ENCODE measurements around the gene ZNF273. TPM values are rescaled to one million over a fixed set of nuclear protein-coding genes. Genes with fewer than 3 reads are reported as not detected.
"Not testable (repeated sequence)": the region's sequence is repeated elsewhere in the genome, so short reads cannot be mapped to it uniquely, and the experiment has no call there.

The ZNF273 gene
- polyA plus RNA-seq, 6 donors from 2014 or later, result 10.0 to 18.0 (median 12.6) TPM

DNA sequence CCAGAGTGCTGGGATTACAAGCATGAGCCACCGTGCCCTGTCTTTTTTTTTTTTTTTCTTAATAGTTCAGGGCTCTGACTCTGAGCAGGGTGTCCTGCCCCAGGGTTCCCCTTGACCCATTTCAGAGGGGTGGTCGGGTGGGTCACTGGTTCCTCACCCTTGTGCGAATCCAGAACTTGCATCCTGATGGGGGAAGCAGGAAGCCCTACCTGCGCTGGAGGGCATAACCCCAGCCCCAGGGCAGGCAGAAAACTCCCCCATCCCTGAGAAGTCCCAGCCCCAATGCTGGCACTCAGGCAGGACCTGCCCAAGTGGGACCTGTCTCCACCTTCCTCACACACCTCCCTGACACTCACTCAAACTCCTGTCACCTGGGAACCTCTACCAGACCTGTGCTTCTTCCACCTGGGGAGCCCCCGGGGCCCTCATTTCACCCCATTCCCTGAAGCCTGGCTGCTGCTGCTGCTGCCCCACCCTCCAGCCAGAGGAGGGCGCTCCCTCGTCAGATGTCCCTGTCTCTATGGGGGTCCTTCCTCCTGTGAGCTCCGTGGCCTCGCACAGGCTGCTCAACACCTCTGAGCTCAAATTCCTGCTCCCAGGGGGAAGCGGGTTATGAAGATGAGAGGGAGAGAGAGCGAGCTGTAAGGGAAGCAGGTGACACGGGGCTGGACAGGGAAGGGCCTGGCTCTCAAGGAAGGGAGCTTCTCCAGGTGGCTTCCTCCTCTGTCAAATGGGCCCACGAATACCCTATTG is 15.1 kb upstream of the ZNF273 start:
- DNase-seq, result peak; percentile 25
- Mint-ChIP-seq H3K4me3 (peak overlapping the region; percentile 77 to 94 (median 92)), H3K27ac (peak overlapping the region in 2 of 6 donors; percentile 44 to 81), H3K4me1 (peaks cover 11 to 14% (median 12%) of the 10 kb centered on the region in 3 donors), H3K36me3 (peaks cover 8 to 17% of the 10 kb centered on the region in 2 donors), H3K27me3 (peaks cover 56 to 79% (median 76%) of the 10 kb centered on the region in 3 donors), H3K9me3 (peaks cover 0 to 6% (median 3%) of the 10 kb centered on the region in 7 donors)
- ATAC-seq (ENCODE audit: low read depth in 2 of 2), result peak; percentile 81

DNA sequence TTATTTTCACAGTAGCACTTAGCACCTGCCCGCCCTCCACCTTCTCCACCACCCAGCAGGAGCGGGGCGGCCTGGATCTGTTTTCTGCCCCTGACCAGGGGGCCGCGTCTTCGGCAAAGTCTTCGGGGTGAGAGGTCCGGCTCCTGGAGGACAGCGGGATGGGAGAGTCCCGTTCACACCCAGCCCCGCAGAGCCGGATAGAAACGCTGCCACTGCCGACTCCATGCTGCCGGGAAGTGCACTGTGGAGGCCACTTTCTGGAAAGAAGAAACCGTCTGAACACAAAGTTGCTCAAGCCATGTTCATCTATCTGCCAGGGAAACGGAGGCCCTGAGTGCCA is 14.5 kb upstream of the ZNF273 start:
- Mint-ChIP-seq H3K36me3 (peaks cover 8 to 17% of the 10 kb centered on the region in 2 donors), H3K9me3 (peaks cover 0 to 6% (median 0%) of the 10 kb centered on the region in 7 donors), H3K4me3 (peak overlapping the region; percentile 77 to 94 (median 92)), H3K4me1 (peaks cover 11 to 13% (median 12%) of the 10 kb centered on the region in 3 donors), H3K27me3 (peaks cover 51 to 73% (median 70%) of the 10 kb centered on the region in 3 donors), H3K27ac (peak overlapping the region in 1 of 6 donors; percentile 69)
- ATAC-seq (ENCODE audit: low read depth in 2 of 2), result peak; percentile 13 to 20
- no peak for DNase-seq

DNA sequence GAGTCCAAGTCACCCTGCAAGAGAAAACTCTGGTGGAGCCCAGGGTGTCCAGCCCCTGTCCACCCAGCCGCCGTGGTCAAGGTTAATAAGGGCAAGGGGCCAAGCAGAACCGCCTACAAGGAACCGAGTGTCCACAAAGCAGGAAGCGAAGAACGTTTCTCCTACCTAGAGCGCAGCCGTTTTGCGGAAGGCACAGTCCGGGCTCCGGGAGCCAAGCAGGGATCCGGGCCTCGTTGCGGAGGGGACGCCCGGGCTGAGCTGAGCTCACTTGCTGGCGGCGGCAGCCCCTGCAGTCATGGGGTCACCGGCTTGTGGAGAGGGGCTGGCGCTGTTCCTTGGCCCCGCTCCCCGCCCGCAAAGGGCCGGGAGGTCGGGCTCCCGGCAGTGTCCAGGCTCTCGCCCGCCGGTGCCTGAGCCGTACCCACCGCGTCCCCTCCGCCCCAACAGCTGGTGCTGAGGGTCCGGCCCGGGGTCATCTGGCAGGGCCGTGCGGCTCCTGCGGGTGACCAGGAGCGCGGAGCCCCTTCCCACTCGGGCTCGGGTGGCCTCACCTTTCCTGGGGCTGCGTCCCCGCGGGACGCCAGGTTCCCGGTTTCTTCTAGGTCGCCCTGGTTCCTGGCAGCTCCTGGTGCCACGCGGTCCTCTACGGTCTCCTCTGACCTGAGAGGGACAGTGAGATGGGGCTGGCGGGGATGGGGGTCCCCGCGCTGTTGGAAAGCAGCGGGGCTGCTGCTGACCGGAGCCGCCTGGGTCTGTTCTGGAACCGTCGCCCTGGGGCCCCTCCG is 14.0 kb upstream of the ZNF273 start:
- ATAC-seq (ENCODE audit: low read depth in 2 of 2) (peak; percentile 45 to 55), DNase-seq (no peak)
- Mint-ChIP-seq H3K27ac (no peak overlapping the region), H3K4me3 (peak overlapping the region; percentile 77 to 94 (median 92)), H3K27me3 (peaks cover 45 to 67% (median 65%) of the 10 kb centered on the region in 3 donors), H3K9me3 (peaks cover 0 to 1% (median 0%) of the 10 kb centered on the region in 7 donors), H3K4me1 (peaks cover 11 to 13% (median 12%) of the 10 kb centered on the region in 3 donors), H3K36me3 (peaks cover 5 to 12% of the 10 kb centered on the region in 2 donors)

DNA sequence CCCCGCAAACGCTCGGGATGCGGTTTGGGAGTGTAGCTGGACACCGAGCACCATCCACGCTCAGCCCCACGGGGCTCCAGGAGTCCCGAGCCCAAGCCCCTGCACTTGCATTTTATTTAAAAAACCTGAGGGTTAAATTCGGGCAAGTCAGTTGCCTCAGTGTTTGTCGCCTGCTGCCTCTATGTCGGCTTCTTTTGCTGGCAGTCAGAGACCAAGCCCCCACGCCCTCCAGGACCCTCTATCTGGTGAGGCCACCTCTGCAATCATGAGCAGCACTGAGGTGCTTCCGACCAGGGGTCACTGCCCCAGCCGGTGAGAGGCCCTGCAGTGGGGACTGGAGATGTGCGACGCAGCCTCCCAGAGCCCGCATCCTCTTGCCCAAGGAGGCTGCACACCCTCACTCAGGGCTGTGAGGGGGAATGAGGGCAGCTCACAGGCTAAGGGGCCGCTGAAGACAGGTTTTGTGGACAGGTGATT is 13.3 kb upstream of the ZNF273 start:
- no peak overlapping the region for H3K27ac Mint-ChIP-seq
- peaks cover 0 to 5% of the 10 kb centered on the region in 2 donors for H3K36me3 Mint-ChIP-seq
- DNase-seq (no peak), ATAC-seq (ENCODE audit: low read depth in 2 of 2) (no peak)
- peak overlapping the region; percentile 38 to 67 (median 59) for H3K4me3 Mint-ChIP-seq
- H3K9me3 Mint-ChIP-seq, result no peaks in the 10 kb centered on the region
- H3K27me3 Mint-ChIP-seq, result peaks cover 40 to 61% (median 58%) of the 10 kb centered on the region in 3 donors
- H3K4me1 Mint-ChIP-seq, result peaks cover 11 to 13% (median 12%) of the 10 kb centered on the region in 3 donors

DNA sequence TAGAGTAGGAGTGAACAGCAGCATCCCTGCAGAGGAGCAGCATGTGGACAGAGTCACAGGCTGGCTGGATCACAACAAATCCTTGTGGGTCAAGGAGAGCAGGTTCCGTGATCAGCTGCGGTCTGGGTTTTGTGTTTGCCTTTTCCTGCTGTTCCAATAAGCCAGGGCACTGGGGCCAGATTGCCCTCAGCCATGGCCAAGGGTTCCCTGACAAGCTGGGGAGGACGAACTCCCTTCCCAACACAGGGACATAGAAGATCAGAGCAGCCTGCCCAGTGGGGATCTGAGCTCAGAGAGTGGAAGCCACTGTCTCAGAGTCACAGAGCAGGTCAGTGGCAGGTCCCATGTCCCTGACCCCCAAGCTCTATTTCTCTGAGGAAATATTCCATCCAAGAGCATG is 12.8 kb upstream of the ZNF273 start:
- H3K9me3 Mint-ChIP-seq; H3K36me3 Mint-ChIP-seq; H3K27ac Mint-ChIP-seq; ATAC-seq (ENCODE audit: low read depth in 2 of 2); DNase-seq: not testable (repeated sequence)
- Mint-ChIP-seq H3K4me1 (peaks cover 11 to 13% (median 12%) of the 10 kb centered on the region in 3 donors), H3K27me3 (peaks cover 36 to 56% (median 53%) of the 10 kb centered on the region in 3 donors), H3K4me3 (peak overlapping the region in 6 of 8 donors; percentile 19 to 67 (median 48))

DNA sequence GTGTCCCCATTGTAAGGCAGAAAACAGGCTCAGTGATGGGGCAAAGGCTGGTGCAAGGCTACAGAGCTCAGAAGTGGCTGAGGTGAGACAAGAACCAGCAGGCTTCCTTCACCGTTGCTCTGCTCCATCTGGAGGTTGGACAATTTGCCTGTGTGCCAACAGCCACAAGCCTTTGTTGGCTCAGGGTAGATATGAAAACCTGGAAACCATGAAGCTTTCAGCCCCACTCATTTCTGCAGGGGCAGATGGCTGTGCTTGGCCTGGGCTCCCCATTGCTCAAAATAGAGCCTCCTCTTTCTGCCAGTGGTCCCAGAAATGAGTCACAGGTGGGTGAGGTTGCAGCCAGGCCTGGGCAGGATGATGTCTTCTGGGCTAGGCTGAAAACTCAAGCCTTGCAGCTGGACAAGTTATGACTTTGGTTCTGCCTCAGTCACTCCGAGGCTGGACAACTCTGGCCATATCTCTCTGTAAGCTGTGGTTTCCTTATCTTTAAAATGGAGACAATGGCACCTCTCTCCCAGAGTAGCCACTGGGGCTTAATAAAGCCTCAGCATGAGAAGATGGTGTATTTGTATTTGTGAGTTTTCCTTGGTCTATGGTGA is 12.2 kb upstream of the ZNF273 start:
- ATAC-seq (ENCODE audit: low read depth in 2 of 2) (no peak), DNase-seq (no peak)
- peaks cover 31 to 50% (median 47%) of the 10 kb centered on the region in 3 donors for H3K27me3 Mint-ChIP-seq
- peaks cover 11 to 13% (median 12%) of the 10 kb centered on the region in 3 donors for H3K4me1 Mint-ChIP-seq
- H3K36me3 Mint-ChIP-seq, result no peaks in the 10 kb centered on the region
- H3K4me3 Mint-ChIP-seq, result peak overlapping the region in 1 of 8 donors; percentile 18
- H3K27ac Mint-ChIP-seq, result no peak overlapping the region
- no peaks in the 10 kb centered on the region for H3K9me3 Mint-ChIP-seq

DNA sequence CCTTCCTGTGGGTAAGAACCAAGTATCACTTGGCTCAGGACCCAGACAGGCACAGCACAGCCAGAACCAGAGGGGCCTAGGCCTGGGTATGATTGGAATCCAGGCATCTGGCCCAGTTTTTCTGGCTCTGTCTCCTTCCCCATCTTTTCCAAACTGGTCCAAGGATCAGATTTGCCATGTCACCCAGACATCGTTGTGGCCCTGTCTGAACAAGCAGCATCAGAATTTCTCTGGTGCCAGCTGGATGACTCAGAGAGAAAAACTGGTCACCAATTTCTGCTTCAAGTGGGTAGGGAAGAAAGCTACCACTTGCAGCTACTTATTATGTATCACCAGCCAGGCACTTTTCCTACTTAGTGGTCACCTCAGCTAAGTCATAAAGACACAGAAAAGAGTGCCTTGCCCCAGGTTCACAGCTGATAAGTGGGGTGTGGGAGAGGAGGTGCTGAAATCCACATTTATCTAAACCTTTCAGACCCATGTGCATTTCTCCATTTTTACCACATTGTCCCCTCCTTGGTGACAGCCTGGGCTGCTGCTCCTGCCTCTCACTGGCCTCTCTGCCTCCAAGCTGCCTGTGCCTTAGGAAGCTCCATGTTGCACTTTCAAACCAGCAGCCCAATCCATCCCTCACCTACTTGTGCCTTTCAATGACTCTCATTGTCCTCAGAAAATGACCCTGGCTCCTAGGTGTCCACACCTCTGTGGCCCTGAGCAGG is 11.6 kb upstream of the ZNF273 start:
- not testable (repeated sequence) for H3K9me3 Mint-ChIP-seq; H3K36me3 Mint-ChIP-seq; ATAC-seq (ENCODE audit: low read depth in 2 of 2); DNase-seq; H3K27ac Mint-ChIP-seq
- peaks cover 24 to 43% (median 40%) of the 10 kb centered on the region in 3 donors for H3K27me3 Mint-ChIP-seq
- peak overlapping the region in 1 of 8 donors; percentile 32 for H3K4me3 Mint-ChIP-seq
- H3K4me1 Mint-ChIP-seq, result peaks cover 11 to 13% (median 12%) of the 10 kb centered on the region in 3 donors

DNA sequence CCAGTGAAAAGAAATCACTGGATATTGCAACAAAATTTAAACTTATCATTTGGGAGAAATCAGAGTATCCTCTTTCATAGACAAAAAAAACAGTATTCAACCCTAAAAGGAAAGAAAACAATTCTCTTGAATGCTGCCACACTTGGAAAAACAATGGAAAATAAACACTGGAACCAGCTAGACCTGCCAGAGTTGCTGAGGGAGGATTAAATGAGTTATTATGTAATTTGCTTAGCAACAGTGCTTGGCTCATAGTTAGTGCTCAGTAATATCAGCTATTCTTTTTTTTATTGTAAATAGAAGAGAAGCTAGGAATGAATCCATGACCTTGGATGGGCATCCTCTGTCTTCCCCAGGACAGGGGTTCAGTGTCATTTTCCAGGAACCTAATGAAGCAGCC is 11.0 kb upstream of the ZNF273 start:
- no peak for DNase-seq
- no peak for ATAC-seq (ENCODE audit: low read depth in 2 of 2)
- H3K9me3 Mint-ChIP-seq, result no peaks in the 10 kb centered on the region
- peaks cover 18 to 37% (median 34%) of the 10 kb centered on the region in 3 donors for H3K27me3 Mint-ChIP-seq
- H3K27ac Mint-ChIP-seq, result no peak overlapping the region
- peaks cover 11 to 13% (median 12%) of the 10 kb centered on the region in 3 donors for H3K4me1 Mint-ChIP-seq
- peak overlapping the region in 1 of 8 donors; percentile 32 for H3K4me3 Mint-ChIP-seq
- H3K36me3 Mint-ChIP-seq, result no peaks in the 10 kb centered on the region

DNA sequence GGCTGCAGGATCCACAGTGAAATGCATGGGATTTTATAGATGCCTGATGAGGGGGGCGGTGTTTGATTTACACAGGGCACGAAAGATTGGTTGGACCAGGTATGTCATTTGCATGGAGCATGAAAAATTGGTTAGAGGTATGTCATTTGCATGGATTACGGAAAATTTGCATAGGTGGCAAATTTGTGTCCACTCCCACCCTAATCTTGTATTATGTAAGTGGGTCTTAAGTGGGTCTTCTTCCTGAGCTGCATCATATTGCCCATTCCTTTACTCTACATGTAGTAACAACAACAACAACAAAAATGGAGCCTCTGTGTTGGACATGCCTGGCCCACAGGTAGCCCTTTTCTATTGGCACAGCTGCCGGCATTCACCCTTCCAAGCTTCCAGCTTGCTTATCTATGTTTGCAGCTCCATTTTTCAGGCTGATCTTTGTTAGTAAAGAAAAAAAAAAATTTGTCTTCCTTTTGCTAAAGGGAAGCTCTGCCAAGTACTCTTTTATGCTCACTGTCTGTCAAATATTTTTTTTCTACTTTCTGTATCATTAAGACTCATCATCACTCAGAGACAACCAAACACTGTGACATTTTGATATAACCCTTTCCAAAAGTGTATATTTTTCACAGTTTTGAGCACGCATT is 10.3 kb upstream of the ZNF273 start:
- Mint-ChIP-seq H3K4me1 (peaks cover 11 to 13% (median 11%) of the 10 kb centered on the region in 3 donors), H3K27ac (peak overlapping the region in 1 of 6 donors; percentile 38), H3K9me3 (no peaks in the 10 kb centered on the region), H3K27me3 (peaks cover 18 to 33% (median 28%) of the 10 kb centered on the region in 3 donors), H3K36me3 (no peaks in the 10 kb centered on the region), H3K4me3 (peak overlapping the region in 1 of 8 donors; percentile 41)
- no peak for ATAC-seq (ENCODE audit: low read depth in 2 of 2)
- no peak for DNase-seq

DNA sequence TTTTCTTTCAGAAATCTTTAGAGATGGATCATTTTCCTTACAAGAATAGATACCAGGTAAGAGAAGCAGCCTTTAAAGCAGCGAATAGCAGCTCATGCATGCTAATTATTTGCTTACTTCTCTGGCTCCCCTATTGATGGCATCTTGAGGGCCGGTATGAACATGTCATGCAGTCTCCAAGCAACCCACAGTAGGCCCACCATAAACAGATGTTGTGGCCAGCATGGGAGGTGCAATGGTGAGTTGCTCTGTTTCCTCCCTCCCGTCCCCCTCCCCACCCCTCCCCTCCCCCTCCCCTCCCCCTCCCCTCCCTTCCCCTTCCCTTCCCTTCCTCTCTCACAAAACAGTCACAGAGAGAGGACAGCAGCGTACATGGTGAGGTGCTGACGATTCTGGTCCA is 9.7 kb upstream of the ZNF273 start:
- Mint-ChIP-seq H3K4me3 (no peak overlapping the region), H3K27ac (no peak overlapping the region), H3K27me3 (peaks cover 12 to 26% (median 22%) of the 10 kb centered on the region in 3 donors), H3K36me3 (no peaks in the 10 kb centered on the region), H3K9me3 (no peaks in the 10 kb centered on the region), H3K4me1 (peaks cover 5 to 7% (median 5%) of the 10 kb centered on the region in 3 donors)
- no peak for ATAC-seq (ENCODE audit: low read depth in 2 of 2)
- DNase-seq, result no peak

DNA sequence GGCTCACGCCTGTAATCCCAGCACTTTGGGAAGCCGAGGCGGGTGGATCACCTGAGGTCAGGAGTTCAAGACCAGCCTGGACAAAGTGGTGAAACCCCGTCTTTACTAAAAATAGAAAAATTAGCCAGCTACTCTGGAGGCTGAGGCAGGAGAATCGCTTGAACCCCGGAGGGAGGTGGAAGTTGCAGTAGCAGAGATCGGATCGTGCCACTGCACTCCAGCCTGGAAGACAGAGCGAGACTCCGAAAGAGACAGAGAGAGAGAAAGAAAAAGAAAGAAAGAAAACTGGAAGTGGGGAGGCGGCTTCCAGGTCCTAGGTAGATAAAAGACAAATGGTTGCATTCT is 640 bp upstream of the ZNF273 start:
- not testable (repeated sequence) for H3K27me3 Mint-ChIP-seq; H3K9me3 Mint-ChIP-seq; H3K36me3 Mint-ChIP-seq; DNase-seq; ATAC-seq (ENCODE audit: low read depth in 2 of 2)
- H3K4me1 Mint-ChIP-seq, result peaks cover 28 to 47% (median 38%) of the 10 kb centered on the region in 3 donors
- peak overlapping the region; percentile 62 to 100 (median 98) for H3K4me3 Mint-ChIP-seq
- H3K27ac Mint-ChIP-seq, result peak overlapping the region in 2 of 6 donors; percentile 89 to 97

DNA sequence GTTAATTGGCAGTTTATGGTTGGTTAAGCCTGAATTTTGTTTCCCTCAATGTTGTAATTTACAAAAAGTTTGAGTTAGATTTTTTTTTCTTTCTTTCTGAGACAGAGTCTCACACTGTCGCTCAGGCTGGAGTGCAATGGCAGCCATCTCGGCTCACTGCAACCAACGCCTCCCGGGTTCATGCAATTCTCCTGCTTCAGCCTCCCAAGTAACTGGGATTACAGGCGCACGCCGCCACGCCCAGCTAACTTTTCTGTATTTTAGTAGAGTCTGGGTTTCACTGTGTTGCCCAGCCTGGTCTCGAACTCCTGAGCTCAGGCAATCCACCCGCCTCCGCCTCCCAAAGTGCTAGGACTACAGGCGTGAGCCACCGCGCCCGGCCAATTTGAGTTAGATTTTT is 935 bp downstream of the ZNF273 start:
- H3K36me3 Mint-ChIP-seq, result no peaks in the 10 kb centered on the region
- H3K9me3 Mint-ChIP-seq, result no peaks in the 10 kb centered on the region
- H3K27me3 Mint-ChIP-seq, result peaks cover 0 to 3% (median 0%) of the 10 kb centered on the region in 3 donors
- no peak for ATAC-seq (ENCODE audit: low read depth in 2 of 2)
- H3K27ac Mint-ChIP-seq, result peak overlapping the region; percentile 57 to 97 (median 92)
- peaks cover 36 to 62% (median 54%) of the 10 kb centered on the region in 3 donors for H3K4me1 Mint-ChIP-seq
- DNase-seq, result no peak
- H3K4me3 Mint-ChIP-seq, result peak overlapping the region; percentile 95 to 100 (median 98)
